Activated CD8-positive, alpha-beta memory T cell treated with anti-CD3 and anti-CD28 coated beads, Interleukin-2, amount 50 U/mL, for 4 hours (primary cell): Measurements from ENCODE around the gene NPY4R.
"Not testable (repeated sequence)": the region's sequence is repeated elsewhere in the genome, so short reads cannot be mapped to it uniquely, and the experiment has no call there.

Experiments
- DNase-seq: peaks from one replicate; pipeline ENCODE4 v3.0.0-alpha.2; 2020

The NPY4R gene

DNA sequence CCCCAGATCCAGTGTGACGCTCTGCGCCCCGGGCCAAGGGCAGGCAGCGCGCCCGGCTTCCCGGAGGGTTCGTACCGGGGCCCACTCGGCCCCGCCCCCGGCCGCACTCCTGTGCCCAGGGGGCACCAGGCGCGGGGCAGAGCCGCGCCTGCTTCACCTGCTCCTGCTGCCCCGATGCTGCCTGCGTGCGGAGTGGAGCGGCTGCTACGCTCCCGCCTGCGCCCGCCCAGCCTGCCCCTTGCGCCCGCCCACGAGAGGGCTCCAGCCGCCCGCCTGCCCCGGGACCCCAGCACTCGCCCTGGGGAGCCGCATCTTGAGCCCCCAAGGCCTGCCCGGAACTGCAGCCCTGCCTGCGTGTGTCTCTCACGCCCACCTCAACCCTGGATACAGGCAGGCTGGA is at the start of gene NPY4R:
NPY4R (minus strand) TSS at position 194 of the 400 bp plus-strand sequence. CDS start 3,323 bp downstream, outside the sequence.
- DNase-seq = not testable (repeated sequence)

- DNase-seq = no peak
Observed at GRCh38 chr10:46515366-46515765, 49.6 kb upstream of the NPY4R start.

- DNase-seq = no peak
Observed at GRCh38 chr10:46514899-46515298, 49.1 kb upstream of the NPY4R start.

DNA sequence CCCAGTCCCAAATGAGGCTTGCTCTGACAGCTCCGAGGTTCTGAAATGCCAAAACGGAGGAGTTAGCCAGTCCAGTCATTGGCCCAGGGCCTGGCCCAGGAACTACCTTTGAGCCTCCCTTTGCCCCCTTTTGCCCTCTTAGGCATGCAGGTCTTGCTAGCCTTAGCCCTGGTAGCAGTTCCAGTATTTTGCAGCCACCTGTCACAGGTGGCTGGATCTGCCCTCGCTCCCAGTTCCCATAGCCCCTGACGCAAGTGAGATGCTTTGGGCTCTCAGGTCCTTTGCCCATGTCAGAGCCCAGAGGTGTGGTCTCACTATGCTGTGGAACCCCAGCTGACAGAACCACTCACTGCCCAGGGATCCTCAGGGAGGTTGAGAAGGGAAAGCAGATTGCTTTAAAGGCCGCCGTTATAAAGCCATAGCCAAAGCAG is 48.7 kb upstream of the NPY4R start:
- DNase-seq = peak; percentile 9

DNA sequence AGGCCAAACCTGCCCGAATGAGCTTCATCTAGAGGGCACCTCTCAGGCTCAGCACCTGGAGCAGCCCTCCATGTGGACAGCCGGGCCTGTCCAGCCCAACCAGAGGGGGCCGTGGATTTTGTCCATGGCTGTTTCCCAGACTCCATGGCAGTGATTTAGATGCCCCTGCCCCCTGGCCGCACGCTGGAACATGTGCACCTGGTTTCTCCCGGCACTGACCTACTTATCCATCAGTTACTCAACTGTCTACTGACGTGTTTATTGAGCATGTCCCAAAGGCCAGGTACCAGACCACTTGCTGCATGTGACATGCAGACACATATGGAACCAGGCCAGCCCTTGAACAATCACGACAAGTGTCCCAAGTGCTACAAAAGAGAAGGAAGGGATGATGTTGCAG is 47.6 kb upstream of the NPY4R start:
- not testable (repeated sequence) for DNase-seq

- DNase-seq = not testable (repeated sequence)
Observed at GRCh38 chr10:46512725-46513124, 47.0 kb upstream of the NPY4R start.

- not testable (repeated sequence) for DNase-seq
Observed at GRCh38 chr10:46512002-46512401, 46.2 kb upstream of the NPY4R start.

GRCh38 chr10:46499990-46500389 is 34.2 kb upstream of the NPY4R start:
- not testable (repeated sequence) for DNase-seq

GRCh38 chr10:46498985-46499703 is 33.4 kb upstream of the NPY4R start:
- DNase-seq = not testable (repeated sequence)

DNA sequence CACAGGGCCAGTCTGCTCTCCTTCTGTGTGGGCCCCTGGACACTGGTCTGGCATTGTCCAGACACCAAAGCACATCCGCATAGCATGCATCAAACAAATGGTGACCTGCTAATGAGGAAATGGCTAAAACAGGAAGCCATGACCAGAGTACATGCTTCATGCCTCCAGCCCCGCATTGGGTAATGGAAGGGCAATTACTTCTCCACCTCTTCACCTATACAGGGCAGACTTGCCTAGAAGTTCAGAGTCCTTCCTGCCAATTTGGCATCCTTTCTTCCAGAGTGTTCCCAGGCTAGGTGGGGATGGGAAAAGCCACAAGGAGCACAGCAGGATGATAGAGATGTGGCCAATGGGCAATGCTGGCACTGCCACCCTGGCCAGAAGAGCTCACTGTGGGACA is 32.1 kb upstream of the NPY4R start:
- not testable (repeated sequence) for DNase-seq

- DNase-seq = not testable (repeated sequence)
Observed at GRCh38 chr10:46497401-46497800, 31.6 kb upstream of the NPY4R start.

- DNase-seq = not testable (repeated sequence)
Observed at GRCh38 chr10:46491364-46492114, 25.8 kb upstream of the NPY4R start.

- DNase-seq = not testable (repeated sequence)
Observed at GRCh38 chr10:46490285-46490684, 24.5 kb upstream of the NPY4R start.

- not testable (repeated sequence) for DNase-seq
Observed at GRCh38 chr10:46486459-46486858, 20.7 kb upstream of the NPY4R start.

DNA sequence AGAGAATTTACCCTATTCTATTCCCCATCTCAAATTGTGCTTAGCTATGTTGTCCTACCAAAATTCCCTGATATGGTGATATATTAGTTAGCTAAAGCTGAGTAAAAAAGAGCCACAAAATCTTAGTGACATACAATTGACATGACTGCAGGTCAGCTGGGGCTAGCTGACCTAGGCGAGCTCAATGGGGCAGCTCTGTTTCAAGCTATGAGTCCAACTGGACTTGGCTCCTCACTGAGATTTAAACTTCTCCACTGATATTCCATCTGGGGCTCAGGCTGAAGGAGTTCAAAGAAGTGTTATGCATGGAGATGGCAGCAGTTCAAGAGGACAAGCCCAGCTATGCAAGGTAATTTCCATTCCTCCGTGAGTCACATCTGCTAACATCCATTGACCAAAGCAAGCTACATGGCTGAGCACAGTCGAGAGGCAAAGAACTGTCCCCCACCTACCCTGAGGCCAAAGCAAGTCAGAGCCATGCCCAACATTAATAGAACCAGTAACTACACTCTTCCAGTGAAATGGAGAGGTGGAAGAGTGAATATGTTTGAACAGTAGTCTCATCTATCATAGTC is 9.1 kb upstream of the NPY4R start:
- not testable (repeated sequence) for DNase-seq

DNA sequence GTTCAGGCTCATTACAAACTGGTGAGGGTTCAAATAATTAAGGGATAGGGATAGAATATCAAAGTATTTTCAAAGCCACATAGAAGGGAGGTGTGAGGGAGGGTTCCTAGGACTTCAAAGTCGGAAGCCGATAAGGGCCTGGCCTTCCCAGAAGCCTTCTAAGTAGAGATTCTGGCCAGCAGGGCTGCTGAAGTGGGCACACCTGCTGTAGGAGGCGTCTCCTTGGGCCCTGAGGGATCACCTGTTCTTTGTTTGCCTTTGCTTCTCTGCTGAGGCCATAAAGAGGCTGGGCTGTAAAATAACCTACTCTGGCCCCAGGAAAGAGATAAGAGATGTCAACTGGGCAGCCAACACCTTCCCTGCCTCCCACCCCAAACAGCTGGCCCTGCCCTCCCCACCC is 8.0 kb upstream of the NPY4R start:
- DNase-seq = not testable (repeated sequence)

DNA sequence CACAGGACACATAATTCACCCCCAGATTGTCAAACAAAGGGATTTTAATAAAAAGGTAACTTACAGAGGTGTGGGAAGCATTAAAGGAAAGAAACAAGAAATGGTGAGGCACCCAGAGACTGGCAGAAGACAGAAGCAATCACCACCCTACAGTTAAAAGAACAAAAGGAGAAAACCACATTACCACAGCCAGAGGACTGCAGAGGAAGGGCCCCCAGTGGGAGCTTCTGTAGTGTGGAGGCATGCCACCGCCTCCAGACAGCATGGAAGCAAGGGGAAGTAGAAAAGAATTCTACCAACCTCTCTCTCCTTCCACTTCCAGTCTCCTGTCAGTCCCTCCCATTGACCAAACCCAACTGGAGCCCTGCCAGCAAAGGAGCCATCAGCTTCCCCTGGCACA is 4.4 kb upstream of the NPY4R start:
- DNase-seq = not testable (repeated sequence)

DNA sequence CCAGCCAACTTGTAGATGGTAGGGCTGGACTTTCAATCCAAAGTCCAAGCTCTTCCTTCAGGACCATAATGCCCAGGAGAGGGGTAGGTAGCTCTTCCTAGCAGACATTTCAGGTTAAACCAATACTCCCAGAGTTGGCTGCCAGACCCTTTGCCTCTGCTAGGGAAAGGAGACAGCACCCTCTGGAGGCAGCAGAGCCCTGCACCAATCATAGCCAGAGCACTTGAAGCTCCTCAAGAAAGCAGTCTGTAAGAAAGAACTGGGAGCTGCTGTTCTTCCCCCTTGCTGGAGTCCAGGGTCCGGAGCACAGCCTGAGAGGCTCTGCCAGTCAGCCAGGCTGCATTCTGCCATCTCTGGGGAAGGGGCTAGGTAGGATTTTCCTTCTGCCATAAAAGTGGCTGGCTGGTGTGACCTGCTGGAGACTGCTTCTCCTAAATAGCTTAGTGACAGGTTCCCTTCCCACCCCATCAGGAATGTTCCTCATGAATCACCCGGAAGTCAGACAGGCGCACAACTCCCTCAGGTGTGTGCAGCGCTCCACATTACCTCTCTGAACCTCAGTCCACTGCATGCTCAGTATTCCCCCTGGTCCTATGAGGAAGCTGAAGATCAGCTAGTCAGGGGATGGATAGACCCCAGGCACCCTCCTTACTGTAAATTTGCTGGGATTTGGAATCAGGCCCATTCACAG is 2.5 kb upstream of the NPY4R start:
- DNase-seq = not testable (repeated sequence)

DNA sequence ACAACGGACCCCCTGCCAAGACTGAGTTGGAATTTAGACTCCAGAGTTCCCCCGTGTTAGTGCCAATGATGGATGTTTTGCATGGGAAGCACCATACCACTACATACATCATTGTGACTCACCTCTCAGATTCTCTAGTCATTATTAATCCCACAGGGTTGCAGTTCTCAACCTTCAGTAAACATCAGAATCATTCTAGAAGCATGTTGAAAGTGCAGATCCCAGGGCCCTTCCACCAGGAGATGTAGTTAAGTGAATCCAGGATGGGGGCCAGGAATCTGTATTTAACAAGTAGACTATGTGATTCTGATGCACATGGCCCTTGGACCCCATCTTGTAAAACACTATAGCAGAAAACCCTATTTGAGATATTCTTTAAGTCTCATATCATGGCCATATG is 2.1 kb downstream of the NPY4R start:
- not testable (repeated sequence) for DNase-seq

DNA sequence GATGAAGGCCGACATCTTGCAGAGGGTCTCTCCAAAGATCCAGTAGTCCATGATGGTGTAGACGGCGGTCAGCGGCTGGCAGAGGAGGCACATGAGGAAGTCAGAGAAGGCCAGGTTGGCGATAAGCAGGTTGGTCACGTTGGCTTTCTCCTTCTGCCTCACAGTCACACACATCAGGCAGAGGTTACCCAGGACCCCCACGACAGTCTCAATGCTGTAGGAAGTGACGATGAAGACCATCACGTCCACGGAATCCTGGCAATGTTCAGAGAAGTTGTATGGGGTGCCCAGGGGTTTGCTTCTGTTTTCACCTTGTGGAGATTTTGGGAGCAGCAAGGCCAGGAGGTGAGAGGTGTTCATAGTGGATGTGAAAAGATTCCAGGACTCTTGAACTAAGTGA is 3.5 kb downstream of the NPY4R start:
- not testable (repeated sequence) for DNase-seq

GRCh38 chr10:46459579-46459978 is 6.2 kb downstream of the NPY4R start:
- DNase-seq = not testable (repeated sequence)

DNA sequence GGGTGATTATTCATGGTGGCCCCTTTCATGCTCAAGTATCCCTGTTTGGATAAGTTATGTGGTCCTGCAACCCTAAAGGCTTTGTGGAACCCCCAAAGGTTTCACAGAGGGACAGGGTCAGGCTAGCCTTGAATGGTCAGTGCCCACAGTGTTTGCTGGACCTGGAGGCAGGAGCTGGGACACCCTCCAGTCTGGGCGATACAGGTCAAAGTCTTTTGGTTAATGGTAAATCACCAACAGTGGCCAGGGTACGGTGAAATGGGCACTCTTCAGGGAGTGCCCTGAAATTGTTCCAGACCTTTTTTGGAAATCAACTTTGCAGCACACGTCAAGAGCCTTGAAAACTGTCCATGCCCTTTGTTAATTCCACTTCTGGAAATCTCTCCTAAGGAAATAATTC is 8.7 kb downstream of the NPY4R start:
- DNase-seq = not testable (repeated sequence)

DNA sequence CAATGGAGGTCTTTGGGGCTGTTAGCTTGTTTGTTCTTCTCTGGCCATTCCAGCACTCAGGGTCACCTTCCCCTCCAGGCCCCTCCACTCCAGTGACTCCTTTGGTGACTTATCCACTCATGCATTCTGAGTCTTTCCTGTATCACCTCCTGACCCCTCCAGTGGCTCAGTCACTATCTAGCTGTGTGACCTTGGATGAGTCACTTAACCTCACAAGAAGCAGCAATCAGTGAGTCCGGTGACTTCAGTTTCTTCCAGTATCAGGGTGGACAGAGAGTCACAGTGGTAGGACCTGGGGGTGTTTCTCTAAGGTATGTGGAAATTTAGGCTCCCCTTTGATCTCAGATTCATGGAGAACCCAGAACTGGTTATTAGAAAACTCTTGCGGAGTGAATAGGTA is 9.8 kb downstream of the NPY4R start:
- DNase-seq = not testable (repeated sequence)
